PC-9 (cell line): ENCODE results near the gene TGFB2. TPM values are rescaled to one million over a fixed set of nuclear protein-coding genes. Genes with fewer than 3 reads are reported as not detected.

Experiments used
- BruUV-seq: library from RNA; stranded (reverse); fragments of 400-500 nt; replicated peaks from 2 replicates; lab custom pipeline; 2021; lab: Mats Ljungman, UMichigan
- CTCF ChIA-PET: fragments of 300-600 bp; sonication (Branson Sonifier 250); formaldehyde crosslinking; loops from one replicate; lab custom pipeline; 2022; ENCODE audit warnings: antibody characterized with exemption; lab: Charles Lee
- POLR2A ChIA-PET: fragments of 300-600 bp; sonication (Branson Sonifier 250); formaldehyde crosslinking; loops from one replicate; lab custom pipeline; 2022; ENCODE audit warnings: antibody characterized with exemption; ENCODE audit not compliant: unreplicated experiment; lab: Charles Lee
- DNase-seq, 2 experiments: peaks; one replicate each; pipeline versions ENCODE4 v3.0.0 to v3.0.0-alpha.2; 2015 to 2022; ENCODE audit warnings: mixed read lengths in 1 of 2
- H2AFZ ChIP-seq: fragments of 200-600 bp; sonication (generic); 2 replicates; pipeline ENCODE4 v1.8.1; 2017; ENCODE audit warnings: antibody characterized with exemption
- H3F3A ChIP-seq: fragments of 200-600 bp; sonication (generic); 2 replicates; pipeline ENCODE4 v1.8.1; 2017; ENCODE audit warnings: antibody characterized with exemption, mild to moderate bottlenecking, low read depth; ENCODE audit not compliant: insufficient read depth
- H3K27ac ChIP-seq: fragments of 200-600 bp; sonication (generic); 2 replicates; pipeline ENCODE4 v1.6.1; 2016; ENCODE audit warnings: mixed run types
- H3K27me3 ChIP-seq: fragments of 200-600 bp; sonication (generic); 2 replicates; pipeline ENCODE4 v1.6.1; 2016; ENCODE audit warnings: low read depth, mixed run types; ENCODE audit not compliant: insufficient read depth
- H3K36me3 ChIP-seq: fragments of 200-600 bp; sonication (generic); 2 replicates; pipeline ENCODE4 v1.6.1; 2016; ENCODE audit warnings: low read depth, mixed run types
- H3K4me1 ChIP-seq: fragments of 200-600 bp; sonication (generic); replicated peaks from 2 replicates; pipeline ENCODE4 v1.6.1; 2016; ENCODE audit warnings: mixed run types; ENCODE audit not compliant: insufficient read depth
- H3K4me2 ChIP-seq: fragments of 200-600 bp; sonication (generic); 2 replicates; pipeline ENCODE4 v1.6.1; 2017; ENCODE audit warnings: mixed run types
- H3K4me3 ChIP-seq: fragments of 200-600 bp; sonication (generic); 2 replicates; pipeline ENCODE4 v1.6.1; 2016; ENCODE audit warnings: mixed run types
- H3K79me2 ChIP-seq: fragments of 200-600 bp; sonication (generic); 2 replicates; pipeline ENCODE4 v1.6.1; 2017; ENCODE audit warnings: low read depth, mixed run types
- H3K9me2 ChIP-seq: fragments of 200-600 bp; sonication (generic); 2 replicates; pipeline ENCODE4 v1.8.1; 2017; ENCODE audit warnings: mild to moderate bottlenecking; ENCODE audit not compliant: insufficient read depth
- H3K9me3 ChIP-seq: fragments of 200-600 bp; sonication (generic); 2 replicates; pipeline ENCODE4 v1.8.1; 2016; ENCODE audit warnings: low read depth; ENCODE audit not compliant: insufficient read depth
- H4K20me1 ChIP-seq: fragments of 200-600 bp; sonication (generic); 2 replicates; pipeline ENCODE4 v1.8.1; 2017; ENCODE audit not compliant: insufficient read depth
- EZH2 ChIP-seq: fragments of 200-600 bp; sonication (generic); IDR thresholded peaks from 2 replicates; pipeline ENCODE4 v1.8.0; 2017; ENCODE audit warnings: antibody characterized with exemption, low read depth
- intact Hi-C: fragments of 100-400 bp; cut with micrococcal nuclease; formaldehyde crosslinking; loops from one replicate; pipeline ENCODE4 v1.10.0; 2022; ENCODE audit not compliant: unreplicated experiment
- total RNA-seq: library from RNA; stranded (reverse); gene quantifications from 2 replicates; pipeline ENCODE4 v1.2.3, GENCODE V29; 2021
- TF ChIP-seq, protein P1 (sequence below): fragments of 200-600 bp; sonication (generic); conservative IDR thresholded peaks from 2 replicates; pipeline ENCODE4 v1.6.1; 2017; ENCODE audit warnings: mixed run types, antibody characterized with exemption, mild to moderate bottlenecking, moderate library complexity

The TGFB2 gene
- total RNA-seq, 1 experiment from 2014 or later: 74.3 TPM

GRCh38 chr1:218461351-218461750 lies 116.2 kb downstream of the TGFB2 start:
- peaks cover 14% of the 10 kb centered on the region for H3K4me1 ChIP-seq
- no peaks in the 10 kb centered on the region for H3K79me2 ChIP-seq
- no TSS peak for BruUV-seq
- no peaks in the 10 kb centered on the region for H3K9me2 ChIP-seq
- ChIA-PET POLR2A (no interaction called here), CTCF (interaction anchor here (0.6 kb wide), 1 partner anchor 121 kb away, joined by 3 read pairs; no protein-coding TSS in a partner anchor)
- H3K27ac ChIP-seq: no peak overlapping the region
- H3K36me3 ChIP-seq: no peaks in the 10 kb centered on the region
- H3K4me3 ChIP-seq: no peak overlapping the region
- no peak overlapping the region for H2AFZ ChIP-seq
- no peak for DNase-seq
- no peak overlapping the region for H3K4me2 ChIP-seq
- no peaks in the 10 kb centered on the region for H3K27me3 ChIP-seq
- intact Hi-C loops: no loop called here
- H3K9me3 ChIP-seq: peaks cover 5% of the 10 kb centered on the region; the same call in 1 of the 2 replicates
- H3F3A ChIP-seq: peaks cover 6% of the 10 kb centered on the region; the same call in 1 of the 2 replicates
- no peak for TF ChIP-seq EZH2
- TF ChIP-seq, protein P1, sequence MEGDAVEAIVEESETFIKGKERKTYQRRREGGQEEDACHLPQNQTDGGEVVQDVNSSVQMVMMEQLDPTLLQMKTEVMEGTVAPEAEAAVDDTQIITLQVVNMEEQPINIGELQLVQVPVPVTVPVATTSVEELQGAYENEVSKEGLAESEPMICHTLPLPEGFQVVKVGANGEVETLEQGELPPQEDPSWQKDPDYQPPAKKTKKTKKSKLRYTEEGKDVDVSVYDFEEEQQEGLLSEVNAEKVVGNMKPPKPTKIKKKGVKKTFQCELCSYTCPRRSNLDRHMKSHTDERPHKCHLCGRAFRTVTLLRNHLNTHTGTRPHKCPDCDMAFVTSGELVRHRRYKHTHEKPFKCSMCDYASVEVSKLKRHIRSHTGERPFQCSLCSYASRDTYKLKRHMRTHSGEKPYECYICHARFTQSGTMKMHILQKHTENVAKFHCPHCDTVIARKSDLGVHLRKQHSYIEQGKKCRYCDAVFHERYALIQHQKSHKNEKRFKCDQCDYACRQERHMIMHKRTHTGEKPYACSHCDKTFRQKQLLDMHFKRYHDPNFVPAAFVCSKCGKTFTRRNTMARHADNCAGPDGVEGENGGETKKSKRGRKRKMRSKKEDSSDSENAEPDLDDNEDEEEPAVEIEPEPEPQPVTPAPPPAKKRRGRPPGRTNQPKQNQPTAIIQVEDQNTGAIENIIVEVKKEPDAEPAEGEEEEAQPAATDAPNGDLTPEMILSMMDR: no peak
- no peaks in the 10 kb centered on the region for H4K20me1 ChIP-seq

GRCh38 chr1:218462116-218462515 lies 117.0 kb downstream of the TGFB2 start:
- Histone ChIP-seq H3K27me3 (no peaks in the 10 kb centered on the region), H3K4me3 (no peak overlapping the region), H4K20me1 (no peaks in the 10 kb centered on the region), H3K4me2 (no peak overlapping the region), H3K9me3 (peaks cover 5% of the 10 kb centered on the region; the same call in 1 of the 2 replicates), H3K27ac (no peak overlapping the region), H3F3A (peaks cover 6% of the 10 kb centered on the region; the same call in 1 of the 2 replicates), H3K4me1 (peaks cover 14% of the 10 kb centered on the region), H2AFZ (no peak overlapping the region), H3K9me2 (no peaks in the 10 kb centered on the region), H3K36me3 (no peaks in the 10 kb centered on the region), H3K79me2 (no peaks in the 10 kb centered on the region)
- intact Hi-C loops: loop anchor here (2.0 kb wide), 1 partner anchor 213 kb away; no protein-coding TSS in a partner anchor
- no TSS peak for BruUV-seq
- POLR2A ChIA-PET: interaction anchor here (0.6 to 0.7 kb wide), 2 partner anchors 140 to 863 kb away, joined by 3 to 4 read pairs; no protein-coding TSS in a partner anchor
- CTCF ChIA-PET: interaction anchor here (0.7 kb wide), 1 partner anchor 130 kb away, joined by 5 read pairs; no protein-coding TSS in a partner anchor
- TF ChIP-seq, protein P1: no peak
- TF ChIP-seq EZH2: no peak
- no peak for DNase-seq

GRCh38 chr1:218462587-218462986 lies 117.5 kb downstream of the TGFB2 start:
- Histone ChIP-seq H3K4me2 (no peak overlapping the region), H3K4me1 (peaks cover 14% of the 10 kb centered on the region), H3K27me3 (no peaks in the 10 kb centered on the region), H3K4me3 (no peak overlapping the region), H3F3A (peaks cover 6% of the 10 kb centered on the region; the same call in 1 of the 2 replicates), H3K36me3 (no peaks in the 10 kb centered on the region), H4K20me1 (no peaks in the 10 kb centered on the region), H3K9me3 (peaks cover 5% of the 10 kb centered on the region; the same call in 1 of the 2 replicates), H3K79me2 (no peaks in the 10 kb centered on the region), H3K9me2 (no peaks in the 10 kb centered on the region), H3K27ac (no peak overlapping the region), H2AFZ (no peak overlapping the region)
- no peak for TF ChIP-seq EZH2
- TF ChIP-seq, protein P1: no peak
- intact Hi-C loops: loop anchor here (2.0 kb wide), 1 partner anchor 212 kb away; no protein-coding TSS in a partner anchor
- ChIA-PET CTCF (interaction anchor here (0.7 kb wide), 1 partner anchor 129 kb away, joined by 5 read pairs; no protein-coding TSS in a partner anchor), POLR2A (interaction anchor here (0.6 to 0.7 kb wide), 2 partner anchors 139 to 863 kb away, joined by 3 to 4 read pairs; no protein-coding TSS in a partner anchor)
- no peak for DNase-seq
- no TSS peak for BruUV-seq
